Neuronal stem cell (in vitro differentiated cells): Measurements from ENCODE around the gene KNSTRN.

Source experiments
- DNase-seq: peaks from one replicate; pipeline ENCODE4 v3.0.0-alpha.2; 2013; ENCODE audit warnings: low spot score
- H2AFZ ChIP-seq: one replicate; pipeline ENCODE4 v1.6.1; 2013; ENCODE audit warnings: mild to moderate bottlenecking, low read length, inconsistent platforms
- H2AK5ac ChIP-seq: 2 replicates; pipeline ENCODE4 v1.6.1; 2013; ENCODE audit warnings: low read depth, mild to moderate bottlenecking, inconsistent platforms, low read length, moderate library complexity, mixed read lengths
- H2BK120ac ChIP-seq: 2 replicates; pipeline ENCODE4 v1.6.1; 2013; ENCODE audit warnings: low read depth, mild to moderate bottlenecking, inconsistent platforms, low read length, moderate library complexity, mixed read lengths
- H2BK12ac ChIP-seq: one replicate; pipeline ENCODE4 v1.6.1; 2013; ENCODE audit warnings: low read length, inconsistent platforms
- H2BK15ac ChIP-seq: 2 replicates; pipeline ENCODE4 v1.6.1; 2013; ENCODE audit warnings: mild to moderate bottlenecking, low read length, inconsistent platforms, mixed read lengths
- H2BK5ac ChIP-seq: one replicate; pipeline ENCODE4 v1.6.1; 2013; ENCODE audit warnings: inconsistent platforms, mild to moderate bottlenecking, low read length, moderate library complexity
- H3K14ac ChIP-seq: one replicate; pipeline ENCODE4 v1.6.1; 2013; ENCODE audit warnings: low read length, inconsistent platforms
- H3K18ac ChIP-seq: 2 replicates; pipeline ENCODE4 v1.6.1; 2013; ENCODE audit warnings: low read length, inconsistent platforms
- H3K23ac ChIP-seq: 2 replicates; pipeline ENCODE4 v1.6.1; 2013; ENCODE audit warnings: low read depth, mild to moderate bottlenecking, mixed read lengths, low read length, inconsistent platforms; ENCODE audit not compliant: poor library complexity
- H3K27ac ChIP-seq: replicated peaks from 3 replicates; pipeline ENCODE4 v1.5.1; 2013; ENCODE audit warnings: low read length, inconsistent platforms
- H3K27me3 ChIP-seq, 3 experiments: 2 replicates each; pipeline ENCODE4 v1.6.1; 2013; ENCODE audit warnings: low read length in 3 of 3, mild to moderate bottlenecking in 2 of 3, inconsistent platforms in 1 of 3, low read depth in 1 of 3, mixed read lengths in 1 of 3, moderate library complexity in 1 of 3; ENCODE audit not compliant: control insufficient read depth in 3 of 3, insufficient read depth in 3 of 3
- H3K36me3 ChIP-seq, 2 donors: replicated peaks in 1 of 2; 2 replicates each; pipeline ENCODE4 v1.6.1; 2013; ENCODE audit warnings: low read length in 2 of 2; ENCODE audit not compliant: control insufficient read depth in 2 of 2, insufficient read depth in 2 of 2
- H3K4ac ChIP-seq: 2 replicates; pipeline ENCODE4 v1.6.1; 2013; ENCODE audit warnings: inconsistent platforms, mild to moderate bottlenecking, low read length, moderate library complexity
- H3K4me1 ChIP-seq, 2 donors: 1 replicate in 1 of 2; 2 replicates in 1 of 2; pipeline ENCODE4 v1.6.1; 2013; ENCODE audit warnings: low read length in 2 of 2, low read depth in 1 of 2; ENCODE audit not compliant: control insufficient read depth in 2 of 2, insufficient read depth in 1 of 2
- H3K4me2 ChIP-seq: one replicate; pipeline ENCODE4 v1.6.1; 2013; ENCODE audit warnings: mild to moderate bottlenecking, low read length, inconsistent platforms; ENCODE audit not compliant: insufficient read depth, poor library complexity, severe bottlenecking
- H3K4me3 ChIP-seq, 2 donors: 2 replicates each; pipeline ENCODE4 v1.5.1; 2013; ENCODE audit warnings: low read length in 2 of 2, mild to moderate bottlenecking in 2 of 2, inconsistent platforms in 1 of 2, moderate library complexity in 1 of 2
- H3K79me1 ChIP-seq: one replicate; pipeline ENCODE4 v1.6.1; 2013; ENCODE audit warnings: low read depth, mild to moderate bottlenecking, inconsistent platforms, low read length, moderate library complexity
- H3K9ac ChIP-seq: one replicate; pipeline ENCODE4 v1.6.1; 2013; ENCODE audit warnings: mild to moderate bottlenecking, low read depth, low read length, inconsistent platforms; ENCODE audit not compliant: poor library complexity
- H3K9me3 ChIP-seq, 2 donors: replicated peaks in 1 of 2; 2 replicates each; pipeline versions ENCODE3 to v1.6.1; 2013; ENCODE audit warnings: low read length in 2 of 2, mild to moderate bottlenecking in 2 of 2, inconsistent platforms in 1 of 2, low read depth in 1 of 2, mixed read lengths in 1 of 2, moderate library complexity in 1 of 2; ENCODE audit not compliant: control insufficient read depth in 2 of 2, insufficient read depth in 1 of 2
- H4K8ac ChIP-seq: one replicate; pipeline ENCODE4 v1.6.1; 2013; ENCODE audit warnings: low read depth, mild to moderate bottlenecking, inconsistent platforms, low read length, moderate library complexity
- H4K91ac ChIP-seq: one replicate; pipeline ENCODE4 v1.6.1; 2013; ENCODE audit warnings: low read length, low read depth, mild to moderate bottlenecking, inconsistent platforms; ENCODE audit not compliant: poor library complexity
- WGBS, 2 donors: extraction: QIAGEN DNeasy Blood & Tissue Kit; methylation state at CpG; one replicate each; pipeline ENCODE4 v1.1.7; 2013; ENCODE audit warnings: missing lambda C conversion rate in 2 of 2, mixed read lengths in 1 of 2; ENCODE audit not compliant: insufficient read length in 2 of 2, insufficient replicate concordance in 1 of 2; ENCODE audit errors: extremely low coverage in 2 of 2; 5-methylcytosine and 5-hydroxymethylcytosine counted together

KNSTRN gene

DNA sequence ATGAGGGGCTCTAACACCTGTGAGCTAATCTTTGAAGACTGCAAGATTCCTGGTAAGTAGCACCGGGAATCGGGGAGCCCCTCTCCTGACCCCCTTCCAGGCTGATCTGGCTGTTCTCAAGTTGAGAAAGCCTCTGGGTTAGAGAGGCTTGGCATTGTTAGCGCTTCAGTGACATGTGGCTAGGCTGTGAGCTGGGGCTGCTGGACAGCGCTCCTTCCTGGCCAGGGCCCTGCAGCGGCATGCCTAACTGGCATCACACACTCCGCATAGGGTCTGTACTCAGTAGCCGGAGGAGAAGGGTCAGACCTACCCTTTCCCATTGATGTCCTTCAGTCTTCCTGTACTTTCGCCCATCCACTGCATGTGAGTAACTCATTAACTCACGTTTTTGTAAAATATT, 30.5 kb downstream of the KNSTRN start:
- no peak overlapping the region for H2BK5ac ChIP-seq
- no peak overlapping the region for H2BK120ac ChIP-seq
- no CpG with 5 or more reads among the region's 9 CpGs for WGBS, 2 donors
- DNase-seq: no peak
- no peak overlapping the region for H2BK12ac ChIP-seq
- peaks cover 1% of the 10 kb centered on the region for H3K79me1 ChIP-seq
- H3K9me3 ChIP-seq: no peaks in the 10 kb centered on the region
- no peak overlapping the region for H2BK15ac ChIP-seq
- H3K4me2 ChIP-seq: no peak overlapping the region
- no peak overlapping the region for H3K14ac ChIP-seq
- H3K18ac ChIP-seq: no peak overlapping the region
- H3K23ac ChIP-seq: no peak overlapping the region
- no peak overlapping the region for H4K8ac ChIP-seq
- no peak overlapping the region for H2AFZ ChIP-seq
- H3K4me1 ChIP-seq: no peaks in the 10 kb centered on the region
- no peak overlapping the region for H3K27ac ChIP-seq
- H3K36me3 ChIP-seq: peaks cover 59 to 93% of the 10 kb centered on the region in 2 donors
- H2AK5ac ChIP-seq: no peak overlapping the region
- H3K9ac ChIP-seq: no peak overlapping the region
- no peak overlapping the region for H4K91ac ChIP-seq
- H3K27me3 ChIP-seq: no peaks in the 10 kb centered on the region
- H3K4me3 ChIP-seq: no peak overlapping the region
- no peak overlapping the region for H3K4ac ChIP-seq

DNA sequence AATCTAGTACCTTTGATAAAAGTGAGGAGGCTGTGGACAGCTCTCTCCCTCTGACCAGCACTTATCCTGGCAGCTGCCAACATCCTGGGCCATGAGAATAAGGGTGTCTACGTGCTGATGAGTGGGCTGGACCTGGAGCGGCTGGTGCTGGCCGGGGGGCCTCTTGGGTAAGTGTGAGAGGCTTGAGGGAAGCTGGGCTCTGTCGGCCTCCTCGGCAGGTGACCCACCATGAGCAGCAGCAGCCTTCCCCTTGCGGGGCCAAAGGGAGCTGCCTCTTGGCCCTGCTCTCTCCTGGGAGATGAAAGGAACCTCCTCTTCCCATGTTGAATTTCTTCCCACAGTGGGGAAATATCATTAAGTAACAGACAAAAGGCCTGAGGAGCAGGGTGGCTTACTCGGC, 32.3 kb downstream of the KNSTRN start:
- Histone ChIP-seq H3K18ac (no peak overlapping the region), H2AK5ac (no peak overlapping the region), H3K79me1 (peaks cover 1% of the 10 kb centered on the region), H3K27ac (no peak overlapping the region), H2AFZ (no peak overlapping the region), H3K9me3 (no peaks in the 10 kb centered on the region), H2BK120ac (no peak overlapping the region), H4K91ac (no peak overlapping the region), H4K8ac (no peak overlapping the region), H2BK15ac (no peak overlapping the region), H3K36me3 (peaks cover 56 to 82% of the 10 kb centered on the region in 2 donors), H3K9ac (no peak overlapping the region), H2BK12ac (no peak overlapping the region), H3K23ac (no peak overlapping the region), H3K4me2 (no peak overlapping the region), H3K4ac (no peak overlapping the region), H3K14ac (no peak overlapping the region), H3K4me3 (no peak overlapping the region), H2BK5ac (no peak overlapping the region), H3K4me1 (no peaks in the 10 kb centered on the region), H3K27me3 (no peaks in the 10 kb centered on the region)
- DNase-seq: no peak
- WGBS, 2 donors: no CpG with 5 or more reads among the region's 7 CpGs

DNA sequence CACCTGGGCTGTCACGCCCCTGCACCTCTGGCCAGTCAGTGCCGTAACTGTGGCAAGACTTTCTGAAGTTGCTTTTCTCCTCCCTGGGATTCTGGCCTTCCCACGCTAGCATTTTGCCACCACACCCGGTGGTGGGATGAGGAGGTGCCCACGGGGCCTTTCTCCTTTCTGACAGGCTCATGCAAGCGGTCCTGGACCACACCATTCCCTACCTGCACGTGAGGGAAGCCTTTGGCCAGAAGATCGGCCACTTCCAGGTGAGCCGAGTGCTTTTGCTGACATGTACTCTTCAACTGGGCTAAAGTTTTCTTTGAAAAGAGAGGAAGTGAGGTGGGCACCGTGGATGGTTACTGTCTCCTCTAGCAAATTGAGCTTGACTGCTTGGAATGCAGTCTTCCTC, 32.7 kb downstream of the KNSTRN start:
- H3K4me1 ChIP-seq: no peaks in the 10 kb centered on the region
- H3K4me2 ChIP-seq: no peak overlapping the region
- no peak overlapping the region for H4K91ac ChIP-seq
- H3K27me3 ChIP-seq: no peaks in the 10 kb centered on the region
- no peak overlapping the region for H3K4ac ChIP-seq
- H3K4me3 ChIP-seq: no peak overlapping the region
- no peak overlapping the region for H3K14ac ChIP-seq
- no peak for DNase-seq
- H3K18ac ChIP-seq: no peak overlapping the region
- H2AFZ ChIP-seq: no peak overlapping the region
- H3K27ac ChIP-seq: no peak overlapping the region
- H2BK15ac ChIP-seq: no peak overlapping the region
- no peak overlapping the region for H3K9ac ChIP-seq
- H2BK12ac ChIP-seq: no peak overlapping the region
- H2AK5ac ChIP-seq: no peak overlapping the region
- no peak overlapping the region for H4K8ac ChIP-seq
- no peak overlapping the region for H2BK120ac ChIP-seq
- no CpG with 5 or more reads among the region's 10 CpGs for WGBS, 2 donors
- H3K23ac ChIP-seq: no peak overlapping the region
- H3K9me3 ChIP-seq: no peaks in the 10 kb centered on the region
- H2BK5ac ChIP-seq: no peak overlapping the region
- peaks cover 1% of the 10 kb centered on the region for H3K79me1 ChIP-seq
- H3K36me3 ChIP-seq: peaks cover 53 to 78% of the 10 kb centered on the region in 2 donors

DNA sequence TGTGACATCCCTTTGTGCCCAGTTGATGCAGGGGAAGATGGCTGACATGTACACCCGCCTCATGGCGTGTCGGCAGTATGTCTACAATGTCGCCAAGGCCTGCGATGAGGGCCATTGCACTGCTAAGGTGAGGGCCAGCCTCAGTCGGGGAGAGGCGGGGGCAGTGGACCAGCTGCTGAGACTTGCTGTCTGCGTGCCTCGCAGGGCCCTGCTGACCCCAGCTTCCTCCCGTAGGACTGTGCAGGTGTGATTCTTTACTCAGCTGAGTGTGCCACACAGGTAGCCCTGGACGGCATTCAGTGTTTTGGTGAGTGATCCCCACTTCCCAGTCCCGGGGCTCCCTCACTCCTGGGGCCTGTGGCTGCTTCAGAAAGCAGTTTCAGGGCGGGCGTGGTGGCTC, 33.5 kb downstream of the KNSTRN start:
- no peak overlapping the region for H4K91ac ChIP-seq

More for the DNA sequence above, 33.5 kb downstream of the KNSTRN start:
- no peak overlapping the region for H3K4me2 ChIP-seq
- no peak overlapping the region for H3K27ac ChIP-seq
- no peak overlapping the region for H2BK120ac ChIP-seq
- no peaks in the 10 kb centered on the region for H3K4me1 ChIP-seq
- H2AK5ac ChIP-seq: no peak overlapping the region
- no peaks in the 10 kb centered on the region for H3K9me3 ChIP-seq
- H2AFZ ChIP-seq: no peak overlapping the region
- H3K27me3 ChIP-seq: no peaks in the 10 kb centered on the region
- H3K18ac ChIP-seq: no peak overlapping the region
- peaks cover 1% of the 10 kb centered on the region for H3K79me1 ChIP-seq
- H3K9ac ChIP-seq: peak overlapping the region; percentile 13
- H3K4ac ChIP-seq: no peak overlapping the region
- H2BK12ac ChIP-seq: peak overlapping the region; percentile 35
- peaks cover 45 to 70% of the 10 kb centered on the region in 2 donors for H3K36me3 ChIP-seq
- no peak for DNase-seq
- peak overlapping the region in 1 of 2 donors; percentile 3 for H3K4me3 ChIP-seq
- H2BK5ac ChIP-seq: no peak overlapping the region
- WGBS, 2 donors: no CpG with 5 or more reads among the region's 14 CpGs
- H3K14ac ChIP-seq: peak overlapping the region; percentile 25
- H2BK15ac ChIP-seq: no peak overlapping the region
- no peak overlapping the region for H4K8ac ChIP-seq
- H3K23ac ChIP-seq: peak overlapping the region; percentile 2
